KMS-11 (cell line): Measurements from ENCODE around the gene PSAP.

Experiments used
- H2AFZ ChIP-seq: fragments of 200-600 bp; sonication (generic); 2 replicates; pipeline ENCODE4 v1.6.1; 2016; ENCODE audit warnings: antibody characterized with exemption, mixed run types, low read depth
- H3K27ac ChIP-seq: fragments of 200-600 bp; sonication (generic); 2 replicates; pipeline ENCODE4 v1.6.1; 2016; ENCODE audit warnings: mild to moderate bottlenecking, mixed run types
- H3K27me3 ChIP-seq: fragments of 200-600 bp; sonication (generic); 2 replicates; pipeline ENCODE4 v1.6.1; 2017; ENCODE audit warnings: mild to moderate bottlenecking, low read depth, mixed run types, moderate library complexity; ENCODE audit not compliant: insufficient read depth
- H3K36me3 ChIP-seq: fragments of 200-600 bp; sonication (generic); 2 replicates; pipeline ENCODE4 v1.6.1; 2017; ENCODE audit warnings: mild to moderate bottlenecking, mixed run types; ENCODE audit not compliant: insufficient read depth
- H3K4me1 ChIP-seq: fragments of 200-600 bp; sonication (generic); 2 replicates; pipeline ENCODE4 v1.6.1; 2016; ENCODE audit warnings: mild to moderate bottlenecking, low read depth, mixed run types; ENCODE audit not compliant: poor library complexity, severe bottlenecking
- H3K4me2 ChIP-seq: fragments of 200-600 bp; sonication (generic); 2 replicates; pipeline ENCODE4 v1.7.0; 2016; ENCODE audit warnings: mild to moderate bottlenecking, mixed run types
- H3K4me3 ChIP-seq: fragments of 200-600 bp; sonication (generic); IDR thresholded peaks from 2 replicates; pipeline ENCODE4 v1.6.1; 2017; ENCODE audit warnings: low read depth, low read length, mixed read lengths; ENCODE audit not compliant: insufficient read depth
- H3K79me2 ChIP-seq: fragments of 200-600 bp; sonication (generic); 2 replicates; pipeline ENCODE4 v1.6.1; 2016; ENCODE audit warnings: low read depth, mixed run types; ENCODE audit not compliant: insufficient read depth
- H3K9ac ChIP-seq: fragments of 200-600 bp; sonication (generic); 2 replicates; pipeline ENCODE4 v1.6.1; 2016; ENCODE audit warnings: mild to moderate bottlenecking, mixed run types
- H4K20me1 ChIP-seq: fragments of 200-600 bp; sonication (generic); 2 replicates; pipeline ENCODE4 v1.6.1; 2016; ENCODE audit warnings: mild to moderate bottlenecking, mixed run types; ENCODE audit not compliant: insufficient read depth
- CTCF ChIP-seq: fragments of 200-600 bp; sonication (generic); conservative IDR thresholded peaks from 2 replicates; pipeline ENCODE4 v1.6.1; 2017; ENCODE audit warnings: low read depth, mild to moderate bottlenecking, antibody characterized with exemption, low read length, moderate library complexity, mixed read lengths

The PSAP gene

GRCh38 chr10:71806704-71807556, 44.1 kb downstream of the PSAP start:
- no peak for TF ChIP-seq CTCF
- Histone ChIP-seq H3K36me3 (no peaks in the 10 kb centered on the region), H3K27me3 (peaks cover 20% of the 10 kb centered on the region; the same call in 1 of the 2 replicates), H4K20me1 (no peaks in the 10 kb centered on the region), H2AFZ (no peak overlapping the region), H3K4me1 (no peaks in the 10 kb centered on the region), H3K9ac (no peak overlapping the region), H3K27ac (no peak overlapping the region), H3K79me2 (no peaks in the 10 kb centered on the region), H3K4me2 (no peak overlapping the region), H3K4me3 (no peak overlapping the region)

- no peak for TF ChIP-seq CTCF
- Histone ChIP-seq H3K79me2 (no peaks in the 10 kb centered on the region), H3K4me3 (no peak overlapping the region), H3K4me1 (no peaks in the 10 kb centered on the region), H3K9ac (no peak overlapping the region), H2AFZ (no peak overlapping the region), H3K27me3 (peaks cover 29% of the 10 kb centered on the region; the same call in 1 of the 2 replicates), H4K20me1 (no peaks in the 10 kb centered on the region), H3K4me2 (no peak overlapping the region), H3K27ac (no peak overlapping the region), H3K36me3 (no peaks in the 10 kb centered on the region)
Observed at GRCh38 chr10:71805776-71806703, 45.0 kb downstream of the PSAP start.

GRCh38 chr10:71804077-71804476, 47.0 kb downstream of the PSAP start:
- H3K27ac ChIP-seq, result no peak overlapping the region
- no peaks in the 10 kb centered on the region for H4K20me1 ChIP-seq
- H3K4me1 ChIP-seq, result no peaks in the 10 kb centered on the region
- H3K36me3 ChIP-seq, result no peaks in the 10 kb centered on the region
- no peak overlapping the region for H3K4me3 ChIP-seq
- no peak overlapping the region for H2AFZ ChIP-seq
- H3K27me3 ChIP-seq, result peaks cover 35% of the 10 kb centered on the region; the same call in 1 of the 2 replicates
- no peaks in the 10 kb centered on the region for H3K79me2 ChIP-seq
- H3K9ac ChIP-seq, result no peak overlapping the region
- no peak overlapping the region for H3K4me2 ChIP-seq
- no peak for TF ChIP-seq CTCF

- Histone ChIP-seq H2AFZ (no peak overlapping the region), H3K27ac (no peak overlapping the region), H3K9ac (no peak overlapping the region), H3K27me3 (peaks cover 45% of the 10 kb centered on the region; the same call in 1 of the 2 replicates), H4K20me1 (no peaks in the 10 kb centered on the region), H3K79me2 (no peaks in the 10 kb centered on the region), H3K36me3 (no peaks in the 10 kb centered on the region), H3K4me2 (no peak overlapping the region), H3K4me1 (no peaks in the 10 kb centered on the region), H3K4me3 (no peak overlapping the region)
- TF ChIP-seq CTCF, result no peak
Observed at GRCh38 chr10:71802715-71803488, 48.1 kb downstream of the PSAP start.
